Esophagus squamous epithelium (tissue), 4 donors: ENCODE results near the gene ATP1A1.
A peak's percentile ranks its signal among the peaks of the same experiment; 100 is the strongest.

Experiments used
- POLR2A ChIP-seq, 4 donors: fragments of 450-650 bp; IDR thresholded peaks; one replicate each; pipeline ENCODE4 v1.6.1; 2017; ENCODE audit warnings: antibody characterized with exemption in 4 of 4, mild to moderate bottlenecking in 4 of 4, moderate library complexity in 3 of 4
- TF ChIP-seq, protein P1 (sequence below), 6 experiments: fragments of 450-650 bp in 4 of 6; fragments of 200-600 bp in 2 of 6; sonication (generic) in 2 of 6; IDR thresholded peaks; one replicate each; pipeline ENCODE4 v1.5.1; 2016 to 2019; ENCODE audit warnings: antibody characterized with exemption in 6 of 6, mild to moderate bottlenecking in 4 of 6, moderate library complexity in 4 of 6

DNA sequence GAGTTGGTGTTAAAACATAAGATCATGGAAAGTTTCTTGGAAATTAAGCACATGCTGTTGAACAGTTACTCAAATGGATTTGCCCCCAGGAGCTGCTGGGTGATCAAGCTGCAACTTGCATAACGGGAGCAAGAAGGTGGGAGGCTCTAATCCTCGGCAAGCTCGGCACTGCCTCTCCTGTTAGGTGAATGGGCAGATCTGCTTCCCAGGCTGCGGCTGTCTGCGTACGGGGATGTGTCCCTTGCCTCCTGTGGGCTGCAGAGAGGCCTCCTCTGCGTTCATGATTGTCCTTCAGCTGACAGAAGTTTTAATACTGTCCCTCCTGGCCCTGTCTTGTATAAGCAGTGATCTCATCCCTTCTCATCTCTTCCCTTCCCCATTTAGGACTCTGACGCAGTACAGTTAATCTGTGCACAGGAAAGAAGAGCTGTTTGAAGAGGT lies 36.7 kb downstream of the ATP1A1 start:
- TF ChIP-seq, protein P1, sequence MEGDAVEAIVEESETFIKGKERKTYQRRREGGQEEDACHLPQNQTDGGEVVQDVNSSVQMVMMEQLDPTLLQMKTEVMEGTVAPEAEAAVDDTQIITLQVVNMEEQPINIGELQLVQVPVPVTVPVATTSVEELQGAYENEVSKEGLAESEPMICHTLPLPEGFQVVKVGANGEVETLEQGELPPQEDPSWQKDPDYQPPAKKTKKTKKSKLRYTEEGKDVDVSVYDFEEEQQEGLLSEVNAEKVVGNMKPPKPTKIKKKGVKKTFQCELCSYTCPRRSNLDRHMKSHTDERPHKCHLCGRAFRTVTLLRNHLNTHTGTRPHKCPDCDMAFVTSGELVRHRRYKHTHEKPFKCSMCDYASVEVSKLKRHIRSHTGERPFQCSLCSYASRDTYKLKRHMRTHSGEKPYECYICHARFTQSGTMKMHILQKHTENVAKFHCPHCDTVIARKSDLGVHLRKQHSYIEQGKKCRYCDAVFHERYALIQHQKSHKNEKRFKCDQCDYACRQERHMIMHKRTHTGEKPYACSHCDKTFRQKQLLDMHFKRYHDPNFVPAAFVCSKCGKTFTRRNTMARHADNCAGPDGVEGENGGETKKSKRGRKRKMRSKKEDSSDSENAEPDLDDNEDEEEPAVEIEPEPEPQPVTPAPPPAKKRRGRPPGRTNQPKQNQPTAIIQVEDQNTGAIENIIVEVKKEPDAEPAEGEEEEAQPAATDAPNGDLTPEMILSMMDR (IDR thresholded peaks at IDR 0.05), result peak in 1 of 6 experiments; percentile 13
- no peak for TF ChIP-seq POLR2A (IDR thresholded peaks at IDR 0.05)
